Measurements from ENCODE around the gene C1orf146.

DNA sequence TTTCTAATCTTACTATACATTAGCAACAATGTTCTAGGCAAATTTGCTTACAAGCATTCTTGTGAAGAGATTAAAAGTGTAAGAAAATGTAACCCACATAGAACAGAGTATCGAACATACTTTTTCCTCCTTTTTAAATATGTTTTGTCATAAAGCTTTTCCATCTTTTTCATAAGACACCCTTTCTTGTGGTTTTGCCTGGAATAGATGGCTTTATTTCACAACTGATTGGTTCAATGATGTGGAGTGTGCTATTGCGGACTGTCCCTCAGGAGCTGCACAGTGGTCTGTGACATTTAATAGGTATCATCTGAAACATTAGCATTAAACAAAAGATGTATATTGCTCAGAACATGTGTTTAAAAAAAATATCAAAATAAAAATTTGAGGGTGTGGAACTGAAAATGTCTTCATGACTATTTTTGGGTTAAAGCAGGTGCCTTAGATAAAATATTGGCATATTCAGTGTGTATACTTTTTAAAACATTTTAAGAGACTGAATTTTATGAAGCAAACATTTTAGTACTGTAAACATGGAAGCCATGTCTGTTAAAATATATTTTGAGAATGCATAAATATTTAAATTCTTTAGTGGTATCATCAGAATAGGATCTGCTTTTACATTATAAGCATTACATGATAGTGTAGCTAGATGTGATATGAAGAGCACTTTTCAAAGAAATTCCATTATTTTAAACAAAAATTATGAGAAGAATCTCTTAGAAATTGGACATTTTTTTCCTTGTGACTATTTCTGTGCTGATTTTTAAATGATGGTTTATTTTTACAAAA, 48.3 kb upstream of the C1orf146 start:
- TF ChIP-seq, protein P1, sequence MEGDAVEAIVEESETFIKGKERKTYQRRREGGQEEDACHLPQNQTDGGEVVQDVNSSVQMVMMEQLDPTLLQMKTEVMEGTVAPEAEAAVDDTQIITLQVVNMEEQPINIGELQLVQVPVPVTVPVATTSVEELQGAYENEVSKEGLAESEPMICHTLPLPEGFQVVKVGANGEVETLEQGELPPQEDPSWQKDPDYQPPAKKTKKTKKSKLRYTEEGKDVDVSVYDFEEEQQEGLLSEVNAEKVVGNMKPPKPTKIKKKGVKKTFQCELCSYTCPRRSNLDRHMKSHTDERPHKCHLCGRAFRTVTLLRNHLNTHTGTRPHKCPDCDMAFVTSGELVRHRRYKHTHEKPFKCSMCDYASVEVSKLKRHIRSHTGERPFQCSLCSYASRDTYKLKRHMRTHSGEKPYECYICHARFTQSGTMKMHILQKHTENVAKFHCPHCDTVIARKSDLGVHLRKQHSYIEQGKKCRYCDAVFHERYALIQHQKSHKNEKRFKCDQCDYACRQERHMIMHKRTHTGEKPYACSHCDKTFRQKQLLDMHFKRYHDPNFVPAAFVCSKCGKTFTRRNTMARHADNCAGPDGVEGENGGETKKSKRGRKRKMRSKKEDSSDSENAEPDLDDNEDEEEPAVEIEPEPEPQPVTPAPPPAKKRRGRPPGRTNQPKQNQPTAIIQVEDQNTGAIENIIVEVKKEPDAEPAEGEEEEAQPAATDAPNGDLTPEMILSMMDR (conservative IDR thresholded peaks at IDR 0.05) = no peak
- TF ChIP-seq ZFX (IDR thresholded peaks at IDR 0.05) = no peak
